ENCODE data around the gene TRAPPC2L. TPM values are rescaled to one million over a fixed set of nuclear protein-coding genes. Genes with fewer than 3 reads are reported as not detected.

TRAPPC2L gene
- total and polyA plus RNA-seq, 2 of the 13 experiments (the other 11 are each of a cell fraction or from before 2014, with no cell fraction given), result 96.3 to 107 TPM

GRCh38 chr16:88815901-88816589 is 40.9 kb upstream of the TRAPPC2L start (continued):
- TF ChIP-seq, protein P1, sequence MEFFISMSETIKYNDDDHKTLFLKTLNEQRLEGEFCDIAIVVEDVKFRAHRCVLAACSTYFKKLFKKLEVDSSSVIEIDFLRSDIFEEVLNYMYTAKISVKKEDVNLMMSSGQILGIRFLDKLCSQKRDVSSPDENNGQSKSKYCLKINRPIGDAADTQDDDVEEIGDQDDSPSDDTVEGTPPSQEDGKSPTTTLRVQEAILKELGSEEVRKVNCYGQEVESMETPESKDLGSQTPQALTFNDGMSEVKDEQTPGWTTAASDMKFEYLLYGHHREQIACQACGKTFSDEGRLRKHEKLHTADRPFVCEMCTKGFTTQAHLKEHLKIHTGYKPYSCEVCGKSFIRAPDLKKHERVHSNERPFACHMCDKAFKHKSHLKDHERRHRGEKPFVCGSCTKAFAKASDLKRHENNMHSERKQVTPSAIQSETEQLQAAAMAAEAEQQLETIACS (CRISPR knock-in tag; IDR thresholded peaks at IDR 0.05), result no peak
- TF ChIP-seq RFX1 (IDR thresholded peaks at IDR 0.05) (no peak), CHCHD3 (CRISPR knock-in tag; IDR thresholded peaks at IDR 0.05) (no peak), ZNF343 (CRISPR knock-in tag; IDR thresholded peaks at IDR 0.05) (no peak), MAZ (IDR thresholded peaks at IDR 0.05; ENCODE audit: borderline replicate concordance, low read depth, low read length) (peak; percentile 50; the same call in 1 of the 2 replicates), MAZ (CRISPR knock-in tag; IDR thresholded peaks at IDR 0.05; ENCODE audit: low read depth) (no peak), HDAC6 (IDR thresholded peaks at IDR 0.05; ENCODE audit: low read depth, low read length) (no peak), THRA (CRISPR knock-in tag; IDR thresholded peaks at IDR 0.05; ENCODE audit: borderline replicate concordance) (no peak), ZC3H4 (CRISPR knock-in tag; IDR thresholded peaks at IDR 0.05; ENCODE audit: borderline replicate concordance) (no peak), SP5 (CRISPR knock-in tag; IDR thresholded peaks at IDR 0.05; ENCODE audit: borderline replicate concordance, low read depth) (no peak), ZMYM4 (CRISPR knock-in tag; IDR thresholded peaks at IDR 0.05) (no peak), CBFB (CRISPR knock-in tag; IDR thresholded peaks at IDR 0.05) (0 out of 2 replicates have a peak, but pooled peaks have one; percentile 66), ARNTL (CRISPR knock-in tag; IDR thresholded peaks at IDR 0.05) (no peak)
- TF ChIP-seq, protein P2, sequence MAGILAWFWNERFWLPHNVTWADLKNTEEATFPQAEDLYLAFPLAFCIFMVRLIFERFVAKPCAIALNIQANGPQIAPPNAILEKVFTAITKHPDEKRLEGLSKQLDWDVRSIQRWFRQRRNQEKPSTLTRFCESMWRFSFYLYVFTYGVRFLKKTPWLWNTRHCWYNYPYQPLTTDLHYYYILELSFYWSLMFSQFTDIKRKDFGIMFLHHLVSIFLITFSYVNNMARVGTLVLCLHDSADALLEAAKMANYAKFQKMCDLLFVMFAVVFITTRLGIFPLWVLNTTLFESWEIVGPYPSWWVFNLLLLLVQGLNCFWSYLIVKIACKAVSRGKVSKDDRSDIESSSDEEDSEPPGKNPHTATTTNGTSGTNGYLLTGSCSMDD (CRISPR knock-in tag; IDR thresholded peaks at IDR 0.05), result no peak
- TF ChIP-seq, protein P3, sequence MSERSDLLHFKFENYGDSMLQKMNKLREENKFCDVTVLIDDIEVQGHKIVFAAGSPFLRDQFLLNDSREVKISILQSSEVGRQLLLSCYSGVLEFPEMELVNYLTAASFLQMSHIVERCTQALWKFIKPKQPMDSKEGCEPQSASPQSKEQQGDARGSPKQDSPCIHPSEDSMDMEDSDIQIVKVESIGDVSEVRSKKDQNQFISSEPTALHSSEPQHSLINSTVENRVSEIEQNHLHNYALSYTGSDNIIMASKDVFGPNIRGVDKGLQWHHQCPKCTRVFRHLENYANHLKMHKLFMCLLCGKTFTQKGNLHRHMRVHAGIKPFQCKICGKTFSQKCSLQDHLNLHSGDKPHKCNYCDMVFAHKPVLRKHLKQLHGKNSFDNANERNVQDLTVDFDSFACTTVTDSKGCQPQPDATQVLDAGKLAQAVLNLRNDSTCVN (CRISPR knock-in tag; IDR thresholded peaks at IDR 0.05; ENCODE audit: borderline replicate concordance), result no peak
- TF ChIP-seq, protein P4, sequence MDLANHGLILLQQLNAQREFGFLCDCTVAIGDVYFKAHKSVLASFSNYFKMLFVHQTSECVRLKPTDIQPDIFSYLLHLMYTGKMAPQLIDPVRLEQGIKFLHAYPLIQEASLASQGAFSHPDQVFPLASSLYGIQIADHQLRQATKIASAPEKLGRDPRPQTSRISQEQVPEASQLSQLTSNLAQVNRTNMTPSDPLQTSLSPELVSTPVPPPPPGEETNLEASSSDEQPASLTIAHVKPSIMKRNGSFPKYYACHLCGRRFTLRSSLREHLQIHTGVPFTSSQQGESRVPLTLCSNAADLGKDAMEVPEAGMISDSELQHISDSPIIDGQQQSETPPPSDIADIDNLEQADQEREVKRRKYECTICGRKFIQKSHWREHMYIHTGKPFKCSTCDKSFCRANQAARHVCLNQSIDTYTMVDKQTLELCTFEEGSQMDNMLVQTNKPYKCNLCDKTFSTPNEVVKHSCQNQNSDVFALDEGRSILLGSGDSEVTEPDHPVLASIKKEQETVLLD (CRISPR knock-in tag; IDR thresholded peaks at IDR 0.05; ENCODE audit: low read depth), result no peak
- TF ChIP-seq, protein P5, sequence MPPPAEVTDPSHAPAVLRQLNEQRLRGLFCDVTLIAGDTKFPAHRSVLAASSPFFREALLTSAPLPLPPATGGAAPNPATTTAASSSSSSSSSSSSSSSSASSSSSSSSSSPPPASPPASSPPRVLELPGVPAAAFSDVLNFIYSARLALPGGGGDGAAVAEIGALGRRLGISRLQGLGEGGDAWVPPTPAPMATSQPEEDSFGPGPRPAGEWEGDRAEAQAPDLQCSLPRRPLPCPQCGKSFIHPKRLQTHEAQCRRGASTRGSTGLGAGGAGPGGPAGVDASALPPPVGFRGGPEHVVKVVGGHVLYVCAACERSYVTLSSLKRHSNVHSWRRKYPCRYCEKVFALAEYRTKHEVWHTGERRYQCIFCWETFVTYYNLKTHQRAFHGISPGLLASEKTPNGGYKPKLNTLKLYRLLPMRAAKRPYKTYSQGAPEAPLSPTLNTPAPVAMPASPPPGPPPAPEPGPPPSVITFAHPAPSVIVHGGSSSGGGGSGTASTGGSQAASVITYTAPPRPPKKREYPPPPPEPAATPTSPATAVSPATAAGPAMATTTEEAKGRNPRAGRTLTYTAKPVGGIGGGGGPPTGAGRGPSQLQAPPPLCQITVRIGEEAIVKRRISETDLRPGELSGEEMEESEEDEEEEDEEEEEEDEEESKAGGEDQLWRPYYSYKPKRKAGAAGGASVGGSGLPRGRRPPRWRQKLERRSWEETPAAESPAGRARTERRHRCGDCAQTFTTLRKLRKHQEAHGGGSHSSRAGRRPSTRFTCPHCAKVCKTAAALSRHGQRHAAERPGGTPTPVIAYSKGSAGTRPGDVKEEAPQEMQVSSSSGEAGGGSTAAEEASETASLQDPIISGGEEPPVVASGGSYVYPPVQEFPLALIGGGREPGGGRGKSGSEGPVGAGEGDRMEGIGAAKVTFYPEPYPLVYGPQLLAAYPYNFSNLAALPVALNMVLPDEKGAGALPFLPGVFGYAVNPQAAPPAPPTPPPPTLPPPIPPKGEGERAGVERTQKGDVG (CRISPR knock-in tag; IDR thresholded peaks at IDR 0.05; ENCODE audit: borderline replicate concordance), result no peak

Measured in HepG2 (cell line).